ENCODE data around the gene NEK6.
A peak's percentile ranks its signal among the peaks of the same experiment; 100 is the strongest.

The NEK6 gene

DNA sequence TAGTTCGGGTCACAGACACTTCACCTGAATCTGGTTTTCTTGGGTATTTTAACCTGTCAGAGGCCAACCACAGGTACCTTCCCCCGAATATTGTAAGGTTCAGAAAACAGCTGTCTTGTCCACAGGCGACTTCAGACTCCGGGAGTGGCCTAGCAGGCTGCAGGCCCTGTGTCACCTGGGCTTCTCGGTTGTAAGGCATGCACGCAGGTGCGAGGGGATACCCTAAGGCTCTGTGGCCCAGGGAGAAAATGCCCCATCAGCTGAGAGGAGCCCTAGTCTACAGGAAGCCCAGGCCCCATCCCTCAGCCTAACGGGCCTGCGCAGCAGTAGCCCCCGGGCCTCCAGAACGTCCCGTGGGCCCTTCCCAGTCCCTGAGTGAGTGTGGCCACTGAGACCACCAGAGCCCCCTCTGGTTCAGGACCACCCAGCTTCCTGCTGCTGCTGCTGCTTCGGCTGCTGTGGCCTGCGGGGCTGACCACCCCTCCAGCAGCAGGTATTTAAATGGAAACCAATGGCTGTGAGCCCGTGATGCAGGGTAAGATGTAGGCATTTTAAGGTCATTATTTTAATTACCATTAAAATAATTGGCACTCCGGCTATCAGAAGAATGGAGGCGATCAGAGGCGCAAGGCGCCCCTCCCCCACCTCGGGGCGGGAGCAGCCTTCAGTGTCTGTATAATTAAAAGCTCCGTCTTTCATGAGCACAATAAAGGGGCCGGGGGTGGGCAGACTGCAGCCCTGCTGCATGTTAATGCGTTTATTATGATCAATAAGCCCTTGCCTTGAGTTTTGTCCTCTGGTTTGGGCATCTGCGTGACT, 92.1 kb downstream of the NEK6 start:
- DNase-seq (ENCODE audit: extremely low read depth, low read depth): no peak
- TF ChIP-seq CTCF (IDR thresholded peaks at IDR 0.05; ENCODE audit: low read depth, low read length): no peak

GRCh38 chr9:124350494-124351263, 92.9 kb downstream of the NEK6 start:
- no peak for DNase-seq (ENCODE audit: extremely low read depth, low read depth)
- TF ChIP-seq CTCF (IDR thresholded peaks at IDR 0.05; ENCODE audit: low read depth, low read length): no peak

GRCh38 chr9:124351672-124352468, 94.1 kb downstream of the NEK6 start:
- no peak for DNase-seq (ENCODE audit: extremely low read depth, low read depth)
- TF ChIP-seq CTCF (IDR thresholded peaks at IDR 0.05; ENCODE audit: low read depth, low read length): no peak

- TF ChIP-seq CTCF (IDR thresholded peaks at IDR 0.05; ENCODE audit: low read depth, low read length): no peak
- DNase-seq (ENCODE audit: extremely low read depth, low read depth): no peak
Measured at GRCh38 chr9:124352616-124353015, 94.9 kb downstream of the NEK6 start.

GRCh38 chr9:124353166-124353768, 95.5 kb downstream of the NEK6 start:
- DNase-seq (ENCODE audit: extremely low read depth, low read depth): no peak

GRCh38 chr9:124353811-124354274, 96.1 kb downstream of the NEK6 start:
- TF ChIP-seq CTCF (IDR thresholded peaks at IDR 0.05; ENCODE audit: low read depth, low read length): no peak
- peak; percentile 51 for DNase-seq (ENCODE audit: extremely low read depth, low read depth)

More at GRCh38 chr9:124353166-124353768, 95.5 kb downstream of the NEK6 start:
- TF ChIP-seq CTCF (IDR thresholded peaks at IDR 0.05; ENCODE audit: low read depth, low read length): no peak
